ENCODE measurements around the gene S1PR1. TPM values are rescaled to one million over a fixed set of nuclear protein-coding genes. Genes with fewer than 3 reads are reported as not detected.

S1PR1 gene
- total RNA-seq, 1 donor from 2014 or later, result 85.2 TPM

DNA sequence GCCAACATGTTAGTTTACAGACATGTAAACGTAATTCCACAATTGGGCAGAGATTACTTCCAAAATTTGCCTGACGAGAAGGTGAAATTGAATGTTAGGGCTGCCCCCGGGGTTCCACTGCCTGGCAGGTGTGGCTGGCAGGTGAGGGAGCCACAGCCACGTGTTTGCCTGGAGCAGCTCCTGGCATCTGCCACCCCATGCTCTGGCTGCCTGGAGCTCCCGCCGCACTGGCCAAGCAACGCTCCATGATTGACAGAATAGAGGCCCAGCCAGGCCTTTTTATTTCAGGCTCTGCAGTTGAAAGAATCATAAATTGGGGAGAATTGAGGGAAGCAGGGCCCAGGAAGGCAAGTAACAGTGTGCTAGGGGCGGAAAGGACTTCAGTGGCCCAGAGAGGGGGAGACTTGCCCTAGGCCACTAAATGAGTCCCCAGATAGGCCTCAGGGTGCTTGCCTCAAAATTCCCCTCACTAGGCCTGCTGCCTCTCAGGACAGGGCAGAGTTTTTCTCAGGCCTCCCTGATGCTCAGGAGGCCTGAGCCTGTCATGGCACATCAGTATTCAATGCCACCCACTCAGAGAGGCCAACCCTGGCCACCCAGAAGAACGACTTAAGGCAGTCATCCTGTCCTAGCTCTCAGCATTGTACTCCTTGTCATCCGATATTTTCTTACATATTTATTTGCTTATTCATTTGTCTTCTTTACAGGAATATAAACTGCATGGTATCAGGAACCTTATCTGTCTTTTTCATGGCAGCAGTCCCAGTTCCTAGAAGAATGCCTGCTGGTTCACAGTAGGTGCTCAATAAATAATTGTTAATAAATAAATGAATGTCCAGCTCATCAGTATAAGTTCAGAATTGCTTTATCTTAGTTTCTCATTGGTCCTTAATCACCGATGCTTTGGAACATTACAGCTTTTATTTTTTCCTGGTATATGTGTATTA, 16.6 kb upstream of the S1PR1 start:
- Mint-ChIP-seq H3K4me1 (peaks cover 20% of the 10 kb centered on the region), H3K27me3 (no peaks in the 10 kb centered on the region), H3K27ac (peak overlapping the region; percentile 33), H3K9me3 (no peaks in the 10 kb centered on the region), H3K4me3 (no peak overlapping the region), H3K36me3 (ENCODE audit: low read depth) (no peaks in the 10 kb centered on the region)
- no peak for DNase-seq
- TF ChIP-seq, protein P1, sequence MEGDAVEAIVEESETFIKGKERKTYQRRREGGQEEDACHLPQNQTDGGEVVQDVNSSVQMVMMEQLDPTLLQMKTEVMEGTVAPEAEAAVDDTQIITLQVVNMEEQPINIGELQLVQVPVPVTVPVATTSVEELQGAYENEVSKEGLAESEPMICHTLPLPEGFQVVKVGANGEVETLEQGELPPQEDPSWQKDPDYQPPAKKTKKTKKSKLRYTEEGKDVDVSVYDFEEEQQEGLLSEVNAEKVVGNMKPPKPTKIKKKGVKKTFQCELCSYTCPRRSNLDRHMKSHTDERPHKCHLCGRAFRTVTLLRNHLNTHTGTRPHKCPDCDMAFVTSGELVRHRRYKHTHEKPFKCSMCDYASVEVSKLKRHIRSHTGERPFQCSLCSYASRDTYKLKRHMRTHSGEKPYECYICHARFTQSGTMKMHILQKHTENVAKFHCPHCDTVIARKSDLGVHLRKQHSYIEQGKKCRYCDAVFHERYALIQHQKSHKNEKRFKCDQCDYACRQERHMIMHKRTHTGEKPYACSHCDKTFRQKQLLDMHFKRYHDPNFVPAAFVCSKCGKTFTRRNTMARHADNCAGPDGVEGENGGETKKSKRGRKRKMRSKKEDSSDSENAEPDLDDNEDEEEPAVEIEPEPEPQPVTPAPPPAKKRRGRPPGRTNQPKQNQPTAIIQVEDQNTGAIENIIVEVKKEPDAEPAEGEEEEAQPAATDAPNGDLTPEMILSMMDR (IDR thresholded peaks at IDR 0.05), result no peak
- no peak for ATAC-seq (ENCODE audit: low read depth)
- CTCF ChIA-PET, result no interaction called here
- POLR2A ChIA-PET, result interaction anchor here (1.0 kb wide), 1 partner anchor 15 kb away, joined by 5 read pairs; no protein-coding TSS in a partner anchor
- intact Hi-C loops (cut with micrococcal nuclease), result no loop called here

DNA sequence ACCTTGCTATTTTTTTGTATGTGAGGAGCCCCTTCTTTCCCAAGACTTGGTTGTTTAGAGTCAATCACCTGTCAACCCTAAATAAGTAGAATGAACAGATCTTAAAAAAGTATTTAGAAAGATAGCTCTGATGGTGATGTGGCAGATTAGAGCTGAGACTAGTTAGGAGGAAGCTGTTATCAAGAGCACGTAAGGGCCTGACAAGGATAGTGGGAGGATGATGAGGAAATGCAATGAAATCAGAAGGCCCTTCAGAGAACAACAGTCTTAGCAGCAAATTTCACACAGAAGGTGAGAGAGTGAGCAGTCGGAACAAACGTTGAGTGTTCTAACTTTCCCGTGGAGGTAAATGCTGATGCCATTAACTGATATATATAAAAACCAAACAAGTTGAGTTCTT, 15.9 kb upstream of the S1PR1 start:
- TF ChIP-seq, protein P1 (IDR thresholded peaks at IDR 0.05), result no peak
- POLR2A ChIA-PET, result interaction anchor here (0.7 to 1.0 kb wide), 2 partner anchors 13 to 15 kb away, joined by 3 to 5 read pairs; no protein-coding TSS in a partner anchor
- H3K9me3 Mint-ChIP-seq, result no peaks in the 10 kb centered on the region
- no peak overlapping the region for H3K4me3 Mint-ChIP-seq
- ATAC-seq (ENCODE audit: low read depth) (no peak), DNase-seq (no peak)
- H3K27ac Mint-ChIP-seq, result peak overlapping the region; percentile 33
- no peaks in the 10 kb centered on the region for H3K36me3 Mint-ChIP-seq (ENCODE audit: low read depth)
- H3K4me1 Mint-ChIP-seq, result peaks cover 20% of the 10 kb centered on the region
- CTCF ChIA-PET, result no interaction called here
- no peaks in the 10 kb centered on the region for H3K27me3 Mint-ChIP-seq
- intact Hi-C loops (cut with micrococcal nuclease), result no loop called here

DNA sequence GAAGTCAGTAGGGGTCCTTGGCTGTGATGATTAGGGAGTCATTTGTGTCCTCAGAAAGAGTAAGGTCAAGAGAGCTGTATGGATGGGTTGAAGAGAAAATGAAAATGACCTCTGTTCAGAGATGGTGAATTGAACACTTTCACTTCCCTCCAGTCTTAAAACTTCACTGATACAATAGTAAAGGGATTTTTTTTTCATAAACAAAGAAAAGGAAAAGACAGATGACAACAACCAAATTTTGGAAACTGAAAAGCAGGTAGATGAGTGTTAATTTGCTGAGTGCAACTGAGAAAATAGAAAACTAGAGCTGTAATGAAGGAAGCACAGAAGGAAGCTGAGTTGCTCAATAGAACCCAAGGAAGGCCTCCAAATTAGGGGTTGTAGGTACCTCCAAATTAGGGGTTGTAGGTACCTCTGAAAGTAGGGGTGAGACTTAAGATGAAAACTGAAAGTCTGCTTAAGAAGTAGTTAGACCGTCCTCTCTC, 14.8 kb upstream of the S1PR1 start:
- H3K4me3 Mint-ChIP-seq, result peak overlapping the region; percentile 61
- ChIA-PET CTCF (interaction anchor here (1.0 kb wide), 1 partner anchor 17 kb away, joined by 5 read pairs; no protein-coding TSS in a partner anchor), POLR2A (interaction anchor here (0.8 to 2.0 kb wide), 4 partner anchors 11 to 17 kb away, joined by 3 to 18 read pairs (median 5); partner anchors contain the start of gene S1PR1)
- ATAC-seq (ENCODE audit: low read depth), result peak; percentile 82
- H3K27me3 Mint-ChIP-seq, result no peaks in the 10 kb centered on the region
- H3K36me3 Mint-ChIP-seq (ENCODE audit: low read depth), result no peaks in the 10 kb centered on the region
- TF ChIP-seq, protein P1 (IDR thresholded peaks at IDR 0.05), result no peak
- DNase-seq, result no peak
- H3K9me3 Mint-ChIP-seq, result no peaks in the 10 kb centered on the region
- H3K4me1 Mint-ChIP-seq, result peaks cover 20% of the 10 kb centered on the region
- peak overlapping the region; percentile 87 for H3K27ac Mint-ChIP-seq
- intact Hi-C loops (cut with micrococcal nuclease), result loop anchor here (1.0 kb wide), 1 partner anchor 13 kb away; no protein-coding TSS in a partner anchor

DNA sequence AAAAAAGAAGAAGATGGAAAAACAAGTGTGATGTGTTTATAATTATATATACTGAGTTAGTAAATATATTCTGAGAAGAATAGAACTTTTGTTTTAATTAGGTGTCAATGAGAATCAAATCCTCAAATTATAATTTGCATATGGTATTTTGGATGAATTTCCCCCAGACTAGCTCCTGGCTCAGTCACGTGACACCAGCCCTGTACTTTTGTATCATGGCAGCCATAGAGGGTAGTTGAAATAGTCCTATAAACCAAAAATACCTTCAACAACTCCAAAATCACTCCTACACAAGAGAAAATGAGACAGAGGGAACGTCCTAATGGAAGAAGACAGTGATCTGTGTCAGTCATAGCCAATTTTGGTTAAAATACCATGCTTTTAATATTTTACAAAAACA, 9.0 kb upstream of the S1PR1 start:
- Mint-ChIP-seq H3K9me3 (no peaks in the 10 kb centered on the region), H3K4me3 (no peak overlapping the region)
- POLR2A ChIA-PET, result interaction anchor here (0.7 to 1.8 kb wide), 5 partner anchors 8 to 210 kb away, joined by 3 to 7 read pairs (median 4); no protein-coding TSS in a partner anchor

More for the DNA sequence above, 9.0 kb upstream of the S1PR1 start:
- Mint-ChIP-seq H3K27me3 (no peaks in the 10 kb centered on the region), H3K27ac (no peak overlapping the region), H3K4me1 (peaks cover 16% of the 10 kb centered on the region), H3K36me3 (ENCODE audit: low read depth) (no peaks in the 10 kb centered on the region)
- DNase-seq (no peak), ATAC-seq (ENCODE audit: low read depth) (no peak)
- CTCF ChIA-PET, result no interaction called here
- intact Hi-C loops (cut with micrococcal nuclease), result no loop called here
- TF ChIP-seq, protein P1 (IDR thresholded peaks at IDR 0.05), result no peak

All from activated B cell treated with CpG ODN at 0.5 μM for 24 hours (primary cell).